Panc1 (cell line): ENCODE data around the gene GFRA1. TPM values are rescaled to one million over a fixed set of nuclear protein-coding genes. Genes with fewer than 3 reads are reported as not detected.
"Not testable (repeated sequence)": the region's sequence is repeated elsewhere in the genome, so short reads cannot be mapped to it uniquely, and the experiment has no call there.

Experiments
- ATAC-seq: fragments of 200-7000 bp; cut with Tn5 transposase; 2 replicates; pipeline ENCODE4 v1.9.1; 2020; ENCODE audit warnings: mild to moderate bottlenecking, moderate library complexity
- BruUV-seq: library from RNA; stranded (reverse); fragments of 400-500 nt; replicated peaks from 2 replicates; lab custom pipeline; 2021; lab: Mats Ljungman, UMichigan
- CTCF ChIA-PET: fragments of 300-600 bp; sonication (Branson Sonifier 250); formaldehyde crosslinking; loops from one replicate; lab custom pipeline; 2022; ENCODE audit warnings: antibody characterized with exemption; lab: Charles Lee
- POLR2A ChIA-PET: fragments of 300-600 bp; sonication (Branson Sonifier 250); formaldehyde crosslinking; loops from one replicate; lab custom pipeline; 2022; ENCODE audit warnings: antibody characterized with exemption; lab: Charles Lee
- DNase-seq: peaks from one replicate; pipeline ENCODE4 v3.0.0-alpha.2; 2010; ENCODE audit warnings: low read depth, low spot score
- H3K27ac ChIP-seq: 2 replicates; pipeline ENCODE4 v1.5.1; 2011; ENCODE audit warnings: mild to moderate bottlenecking, low read length, inconsistent platforms
- H3K27me3 ChIP-seq: fragments of 200-500 bp; sonication (Bioruptor generic); 2 replicates; pipeline ENCODE4 v1.6.0; 2014; ENCODE audit warnings: low read length, inconsistent platforms; ENCODE audit not compliant: control insufficient read depth, insufficient read depth
- H3K36me3 ChIP-seq: fragments of 200-500 bp; sonication (Bioruptor generic); 2 replicates; pipeline ENCODE4 v1.5.1; 2014; ENCODE audit warnings: inconsistent platforms, mild to moderate bottlenecking, low read length, moderate library complexity; ENCODE audit not compliant: control insufficient read depth, insufficient read depth
- H3K4me1 ChIP-seq: 2 replicates; pipeline ENCODE4 v1.5.1; 2011; ENCODE audit warnings: inconsistent platforms, mild to moderate bottlenecking, low read length, moderate library complexity; ENCODE audit not compliant: control insufficient read depth, insufficient read depth
- H3K4me3 ChIP-seq, 2 experiments: 2 replicates each; pipeline ENCODE4 v1.5.1; 2011 to 2012; ENCODE audit warnings: low read depth in 2 of 2, low read length in 2 of 2, mild to moderate bottlenecking in 2 of 2, inconsistent platforms in 1 of 2, moderate library complexity in 1 of 2
- H3K9me3 ChIP-seq: fragments of 200-500 bp; sonication (Bioruptor generic); 2 replicates; pipeline ENCODE4 v1.5.1; 2014; ENCODE audit warnings: low read depth, mild to moderate bottlenecking, inconsistent platforms, low read length, moderate library complexity; ENCODE audit not compliant: control insufficient read depth, insufficient read depth
- CTCF ChIP-seq: fragments of 450-650 bp; IDR thresholded peaks from 2 replicates; pipeline ENCODE4 v1.5.1; 2017; ENCODE audit warnings: mild to moderate bottlenecking
- POLR2AphosphoS5 ChIP-seq: IDR thresholded peaks from 2 replicates; pipeline ENCODE4 v1.6.1; 2012; ENCODE audit warnings: mild to moderate bottlenecking, low read depth, low read length, moderate library complexity
- REST ChIP-seq, 2 experiments: IDR thresholded peaks; 2 replicates each; pipeline ENCODE4 v1.6.1; 2011 to 2012; ENCODE audit warnings: low read depth in 2 of 2, control low read depth in 1 of 2, low read length in 1 of 2, mild to moderate bottlenecking in 1 of 2, moderate library complexity in 1 of 2; ENCODE audit not compliant: insufficient read depth in 1 of 2
- SIN3A ChIP-seq: IDR thresholded peaks from 2 replicates; pipeline ENCODE4 v1.6.1; 2012; ENCODE audit warnings: low read depth, mild to moderate bottlenecking, low read length, moderate library complexity, borderline replicate concordance; ENCODE audit not compliant: insufficient read depth
- TCF7L2 ChIP-seq: IDR thresholded peaks from 2 replicates; pipeline ENCODE4 v1.6.1; 2011; ENCODE audit warnings: mild to moderate bottlenecking, low read depth, low read length, inconsistent platforms
- in situ Hi-C: cut with HindIII; loops from 2 replicates; pipeline ENCODE4 v1.10.0; 2016; ENCODE audit warnings: low sequenced_read_pairs, low pct_unique_long_range_greater_than_20kb
- intact Hi-C: fragments of 100-400 bp; cut with micrococcal nuclease; formaldehyde crosslinking; loops from one replicate; pipeline ENCODE4 v1.10.0; 2022; ENCODE audit not compliant: unreplicated experiment
- total RNA-seq: library from RNA; stranded (reverse); gene quantifications from one replicate; pipeline ENCODE4 v1.2.1, GENCODE V29; 2021; ENCODE audit not compliant: unreplicated experiment

The GFRA1 gene
- total RNA-seq, 1 experiment from 2014 or later: 0.10 TPM

- no TSS peak for BruUV-seq
- no peaks in the 10 kb centered on the region for H3K36me3 ChIP-seq
- no peak overlapping the region for H3K27ac ChIP-seq
- no peak for TF ChIP-seq CTCF
- no peak for TF ChIP-seq POLR2AphosphoS5
- no peak for TF ChIP-seq SIN3A
- no peak for TF ChIP-seq REST (IDR thresholded peaks at IDR 0.05; ENCODE audit: insufficient read depth in 1 of 2, low read depth in 2 of 2, low read length in 1 of 2)
- no peak for TF ChIP-seq TCF7L2
- intact Hi-C loops: no loop called here
- no peak overlapping the region for H3K4me3 ChIP-seq
- H3K9me3 ChIP-seq: no peaks in the 10 kb centered on the region
- in situ Hi-C loops: no loop called here
- POLR2A ChIA-PET: no interaction called here
- ATAC-seq (no peak), DNase-seq (no peak)
- no peaks in the 10 kb centered on the region for H3K27me3 ChIP-seq
- CTCF ChIA-PET: no interaction called here
- no peaks in the 10 kb centered on the region for H3K4me1 ChIP-seq
Observed at GRCh38 chr10:116168745-116169144, 104.3 kb downstream of the GFRA1 start.

- Histone ChIP-seq H3K4me3 (no peak overlapping the region), H3K36me3 (no peaks in the 10 kb centered on the region), H3K27ac (no peak overlapping the region), H3K27me3 (no peaks in the 10 kb centered on the region), H3K9me3 (no peaks in the 10 kb centered on the region), H3K4me1 (no peaks in the 10 kb centered on the region)
- in situ Hi-C loops: no loop called here
- intact Hi-C loops: no loop called here
- no peak for ATAC-seq
- ChIA-PET CTCF (no interaction called here), POLR2A (no interaction called here)
- no peak for DNase-seq
- TF ChIP-seq TCF7L2: no peak
- no peak for TF ChIP-seq SIN3A
- no peak for TF ChIP-seq CTCF
- no peak for TF ChIP-seq POLR2AphosphoS5
- TF ChIP-seq REST (IDR thresholded peaks at IDR 0.05; ENCODE audit: insufficient read depth in 1 of 2, low read depth in 2 of 2, low read length in 1 of 2): no peak
- BruUV-seq: no TSS peak
Observed at GRCh38 chr10:116168329-116168728, 104.7 kb downstream of the GFRA1 start.

GRCh38 chr10:116165941-116166340, 107.1 kb downstream of the GFRA1 start:
- POLR2A ChIA-PET, H3K4me1 ChIP-seq, ATAC-seq, H3K27ac ChIP-seq, DNase-seq, CTCF ChIA-PET, H3K36me3 ChIP-seq, intact Hi-C loops, H3K9me3 ChIP-seq, H3K27me3 ChIP-seq, in situ Hi-C loops, H3K4me3 ChIP-seq, BruUV-seq: not testable (repeated sequence)
